Measurements from ENCODE around the gene NDUFA1. TPM values are rescaled to one million over a fixed set of nuclear protein-coding genes. Genes with fewer than 3 reads are reported as not detected.
"Not testable (repeated sequence)": the region's sequence is repeated elsewhere in the genome, so short reads cannot be mapped to it uniquely, and the experiment has no call there.

NDUFA1 gene
- polyA plus RNA-seq (2013, experiment 1 of 2; ENCODE audit: insufficient read length) = 89.8 TPM
- 88.7 TPM for polyA plus RNA-seq (2013, experiment 2 of 2; ENCODE audit: insufficient read length)

DNA sequence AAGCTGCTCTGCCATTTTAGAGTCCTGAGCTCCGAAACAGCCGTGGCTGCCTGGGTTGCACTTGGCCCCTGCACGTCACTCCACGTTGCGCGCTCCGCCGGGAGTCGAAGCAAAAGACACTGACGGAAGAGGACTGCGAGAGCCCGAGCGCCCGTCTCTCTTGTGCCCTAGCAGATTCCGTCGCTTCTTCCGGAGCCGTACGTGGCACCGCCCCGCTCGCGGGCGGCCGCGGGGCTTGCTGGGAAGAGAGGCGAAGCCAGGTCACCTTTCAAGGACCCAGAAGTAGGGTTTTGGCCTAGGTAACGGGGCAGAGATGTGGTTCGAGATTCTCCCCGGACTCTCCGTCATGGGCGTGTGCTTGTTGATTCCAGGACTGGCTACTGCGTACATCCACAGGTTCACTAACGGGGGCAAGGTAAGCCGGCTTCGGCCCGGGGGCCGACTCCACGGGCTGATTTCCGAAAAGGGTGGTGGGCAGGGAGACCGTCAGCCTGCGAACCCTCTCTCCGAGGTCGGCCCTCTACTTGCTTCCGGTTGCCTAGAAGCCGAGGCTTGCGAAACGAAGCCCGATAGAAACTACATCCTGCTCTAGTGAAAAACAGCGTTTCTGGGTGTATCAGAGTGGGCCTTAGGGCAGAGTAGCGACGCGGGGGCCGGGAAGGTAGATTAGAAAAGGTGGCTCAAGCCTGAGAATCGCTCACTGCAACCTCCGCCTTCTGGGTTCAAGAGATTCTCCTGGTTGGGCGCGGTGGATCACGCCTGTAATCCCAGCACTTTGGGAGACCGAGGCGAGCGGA, at the start of gene NDUFA1, which contains the start of gene RNF113A:
Gene NDUFA1 (plus strand): TSS at position 234 of the 797 bp plus-strand sequence. CDS start 80 bp downstream, at position 314.
Gene RNF113A (minus strand): TSS at position 135 of the 797 bp plus-strand sequence. CDS start 120 bp downstream, at position 15.
- peak; percentile 86 for DNase-seq

DNA sequence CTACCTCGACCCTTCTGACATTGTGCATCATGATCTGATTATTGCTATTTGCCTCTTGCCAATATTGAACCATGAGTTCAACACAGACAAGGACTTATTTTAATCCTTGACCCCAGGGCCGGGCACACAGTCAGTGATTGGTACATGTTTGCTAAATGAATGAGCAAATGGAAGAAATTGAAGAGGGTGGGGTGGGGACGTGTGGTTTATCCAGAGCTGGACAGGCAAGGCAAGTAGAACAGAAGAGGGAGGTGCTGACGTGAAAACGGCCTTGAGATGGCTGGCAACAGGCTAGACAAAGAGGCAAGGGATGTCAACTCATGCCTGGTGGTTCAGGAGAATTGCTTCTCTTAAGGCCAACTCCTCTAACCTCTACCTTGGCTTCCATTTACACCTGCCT, 47.4 kb upstream of the NDUFA1 start:
- not testable (repeated sequence) for DNase-seq

DNA sequence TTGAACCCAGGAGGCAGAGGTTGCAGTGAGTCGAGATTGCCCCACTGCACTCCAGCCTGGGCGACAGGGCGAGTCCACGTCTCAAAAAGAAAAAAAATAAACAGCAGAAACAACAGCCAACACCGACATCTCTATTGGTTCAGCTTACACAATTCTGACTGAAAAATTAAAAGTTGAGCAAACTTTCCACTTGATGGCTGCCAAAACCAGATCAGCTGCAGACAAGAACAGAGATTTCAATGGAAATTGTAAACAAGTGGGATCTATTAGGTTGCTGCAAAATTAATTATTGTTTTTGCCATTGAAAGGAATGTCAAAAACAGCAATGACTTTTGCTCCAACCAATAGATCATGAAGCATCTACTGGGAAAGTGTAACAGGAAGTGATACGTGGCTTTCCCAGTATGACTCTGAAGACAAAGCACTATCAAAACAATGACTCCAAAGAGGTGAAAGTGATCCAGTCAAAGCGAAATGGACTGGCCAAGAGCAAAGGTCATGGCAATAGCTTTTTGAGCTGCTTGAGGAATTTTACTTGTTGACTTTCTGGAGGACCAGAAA, 45.2 kb upstream of the NDUFA1 start:
- DNase-seq = peak; percentile 39

DNA sequence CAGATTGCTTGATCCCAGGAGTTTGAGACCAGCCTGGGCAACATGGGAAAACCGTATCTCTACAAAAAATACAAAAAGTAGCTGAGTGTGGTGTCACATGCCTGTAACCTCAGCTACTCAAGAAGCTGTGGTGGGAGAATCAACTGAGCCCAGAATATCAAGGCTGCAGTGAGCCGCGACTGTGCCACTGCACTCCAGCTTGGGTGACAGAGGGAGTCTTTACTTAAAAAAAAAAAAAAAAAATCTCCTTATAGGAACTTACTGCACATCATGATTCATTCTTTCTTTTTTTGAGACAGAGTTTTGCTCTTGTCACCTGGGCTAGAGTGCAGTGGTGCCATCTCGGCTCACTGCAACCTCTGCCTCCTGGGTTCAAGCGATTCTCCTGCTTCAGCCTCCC, 43.2 kb upstream of the NDUFA1 start:
- no peak for DNase-seq

DNA sequence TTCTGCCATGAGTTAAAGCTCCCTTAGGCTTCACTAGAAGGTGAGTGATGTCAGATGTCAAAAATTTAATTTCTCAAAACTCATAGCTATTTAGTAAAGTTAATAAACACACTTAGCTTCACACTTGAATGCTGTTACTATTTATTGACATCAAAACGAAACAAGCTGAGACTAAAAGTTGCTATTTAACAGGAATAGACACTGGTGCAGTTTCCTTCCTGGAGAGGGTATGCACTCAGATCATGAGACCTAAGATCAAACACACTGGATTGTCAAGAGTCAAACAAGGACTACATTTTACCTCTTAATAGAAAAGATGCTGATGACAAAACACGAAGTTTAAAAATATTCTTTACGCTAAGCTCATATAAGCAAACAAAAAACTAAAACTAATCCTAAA, 37.7 kb upstream of the NDUFA1 start:
- DNase-seq = no peak

DNA sequence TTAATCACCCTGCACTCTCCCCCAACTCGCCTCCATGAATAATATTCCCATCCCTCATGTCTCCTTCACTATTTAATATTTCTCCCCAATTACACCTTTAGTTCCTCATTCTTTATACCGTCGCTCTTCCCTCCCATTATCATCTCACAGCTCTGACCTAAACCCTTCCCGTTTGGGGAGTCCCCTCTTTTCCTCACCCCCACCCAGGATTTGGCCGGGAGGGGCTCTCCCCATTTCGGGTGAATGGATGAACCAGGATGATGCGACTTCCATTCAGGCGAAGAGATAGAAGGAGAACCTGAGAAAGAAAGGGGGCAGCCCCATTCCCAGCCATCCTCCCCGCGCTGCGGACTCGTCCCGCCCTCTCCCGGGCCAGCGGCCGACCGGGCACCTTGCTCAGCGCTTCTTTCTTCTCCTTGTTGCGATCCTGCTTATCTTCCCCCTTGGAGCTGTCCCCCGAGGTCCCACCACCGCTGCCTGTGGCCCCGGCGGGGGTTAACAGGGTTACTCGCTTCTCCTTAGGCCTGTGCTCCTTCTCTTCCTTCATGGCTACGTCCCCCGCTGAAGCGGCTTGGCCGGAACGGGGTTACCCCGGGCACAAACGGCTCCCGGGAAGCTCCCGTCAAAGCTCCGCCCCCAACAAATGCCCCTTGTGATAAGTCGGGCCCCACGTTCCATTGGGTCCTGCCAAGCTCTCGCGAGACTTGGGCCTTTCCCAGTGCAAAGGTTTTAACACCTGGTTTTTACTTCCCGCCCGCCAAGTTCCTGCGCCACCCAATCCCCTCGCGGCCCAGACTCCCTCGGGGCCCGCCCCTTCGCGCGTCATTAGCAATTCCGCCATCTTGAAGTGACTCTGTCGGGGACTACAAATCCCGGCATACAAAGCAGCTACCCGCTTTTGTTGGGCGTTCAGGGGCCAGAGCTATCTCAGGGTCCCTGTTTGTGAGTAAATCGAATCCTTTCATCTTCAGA, 19.0 kb upstream of the NDUFA1 start, which contains the start of gene UPF3B:
Gene UPF3B (minus strand): TSS at position 582 of the 972 bp plus-strand sequence. CDS start 35 bp downstream, at position 547.
- DNase-seq = peak; percentile 98

DNA sequence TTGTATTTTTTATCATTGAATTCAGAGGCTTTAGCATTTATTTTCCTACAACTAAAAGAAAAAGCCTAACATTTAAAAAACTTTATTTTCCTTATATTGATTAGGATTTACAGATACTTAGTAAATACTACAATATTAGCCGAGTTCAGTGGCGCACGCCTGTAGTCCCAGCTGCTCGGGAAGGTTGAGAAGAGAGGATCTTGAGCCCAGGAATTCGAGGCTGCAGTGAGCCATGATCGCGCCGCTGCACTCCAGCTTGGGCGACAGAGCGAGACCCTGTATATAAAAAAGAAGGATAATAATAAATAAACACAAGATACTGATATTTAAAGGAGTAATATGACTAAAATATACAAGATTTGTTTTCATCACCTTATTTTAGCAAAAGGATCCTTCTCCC, 18.2 kb upstream of the NDUFA1 start:
- peak; percentile 0 for DNase-seq

DNA sequence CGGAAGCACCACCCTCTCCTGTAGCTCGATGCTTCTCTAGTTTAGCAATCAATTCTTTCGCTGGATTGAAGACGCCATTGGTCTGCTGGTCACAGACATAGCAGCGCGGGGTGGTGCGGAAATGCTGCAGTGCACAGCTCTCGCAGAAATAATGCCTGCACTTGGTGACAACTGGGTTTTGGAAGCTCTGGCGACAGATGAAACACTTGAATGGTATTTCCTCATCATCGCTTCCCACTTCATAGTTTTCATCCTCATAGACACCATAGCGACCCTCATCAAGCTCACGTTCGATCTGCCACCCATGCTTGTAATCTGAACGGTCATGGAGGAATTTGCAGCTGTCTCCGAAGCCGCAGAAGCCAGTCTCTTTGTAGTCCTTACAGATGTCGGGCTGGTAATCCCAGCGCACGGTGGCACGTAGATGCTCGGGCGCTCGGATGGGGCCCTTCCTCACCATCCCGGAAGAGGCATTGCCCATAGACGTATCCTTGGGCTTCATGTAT, 953 bp upstream of the NDUFA1 start:
- DNase-seq = peak; percentile 69

DNA sequence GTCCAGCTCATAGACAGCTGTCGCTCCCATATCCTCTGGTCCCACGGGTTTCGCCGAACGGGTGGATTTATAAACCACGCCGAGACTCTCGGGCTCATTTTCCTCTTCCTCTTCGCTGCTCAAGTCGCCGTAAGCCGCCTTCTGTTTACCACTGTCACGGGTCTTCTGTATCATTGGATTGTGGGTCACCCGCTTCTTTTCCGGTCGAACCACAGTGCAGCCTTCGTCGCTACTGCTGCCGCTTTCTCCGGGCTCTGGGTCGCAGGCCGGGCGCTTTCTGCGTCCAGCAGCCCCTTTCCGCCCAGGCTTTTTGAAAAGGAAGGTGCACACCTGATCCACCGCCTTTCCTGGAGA, 410 bp upstream of the NDUFA1 start:
- DNase-seq = no peak

DNA sequence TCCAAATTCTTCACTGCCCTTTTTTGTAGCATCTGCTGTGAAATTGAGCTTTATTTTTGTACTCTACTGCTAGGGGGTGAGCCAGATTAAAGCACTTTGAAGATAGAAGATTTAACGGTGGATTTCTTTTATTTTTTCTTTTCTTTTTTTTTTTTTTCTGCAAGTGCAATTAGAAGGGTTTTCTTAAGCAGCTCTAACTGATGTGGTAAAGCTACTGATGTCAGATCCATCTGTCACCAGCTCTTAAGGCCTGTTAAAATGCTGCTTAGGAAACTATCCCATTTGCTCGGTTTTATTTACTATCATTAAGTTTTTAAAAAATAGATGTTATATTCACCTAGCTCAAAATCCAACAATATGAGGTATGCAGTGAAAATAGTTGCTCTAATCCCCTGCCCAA, 7.1 kb downstream of the NDUFA1 start:
- DNase-seq = no peak

DNA sequence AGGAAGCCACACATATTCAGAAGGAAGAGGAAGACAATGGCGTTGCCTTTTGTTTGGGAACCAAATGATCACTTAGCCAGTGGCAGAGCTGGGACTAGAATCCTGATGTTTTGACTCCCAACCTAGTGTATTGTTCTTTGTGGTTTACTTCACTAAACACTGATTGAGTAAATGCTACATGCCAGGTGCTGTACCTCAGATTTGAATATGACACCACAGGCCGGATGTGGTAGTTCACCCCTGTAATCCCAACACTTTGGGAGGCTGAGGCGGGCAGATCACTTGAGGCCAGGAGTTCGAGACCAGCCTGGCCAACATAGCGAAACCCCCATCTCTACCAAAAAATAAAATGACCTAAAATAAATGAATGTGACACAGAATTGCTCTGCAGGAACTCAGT, 8.4 kb downstream of the NDUFA1 start:
- DNase-seq = no peak

DNA sequence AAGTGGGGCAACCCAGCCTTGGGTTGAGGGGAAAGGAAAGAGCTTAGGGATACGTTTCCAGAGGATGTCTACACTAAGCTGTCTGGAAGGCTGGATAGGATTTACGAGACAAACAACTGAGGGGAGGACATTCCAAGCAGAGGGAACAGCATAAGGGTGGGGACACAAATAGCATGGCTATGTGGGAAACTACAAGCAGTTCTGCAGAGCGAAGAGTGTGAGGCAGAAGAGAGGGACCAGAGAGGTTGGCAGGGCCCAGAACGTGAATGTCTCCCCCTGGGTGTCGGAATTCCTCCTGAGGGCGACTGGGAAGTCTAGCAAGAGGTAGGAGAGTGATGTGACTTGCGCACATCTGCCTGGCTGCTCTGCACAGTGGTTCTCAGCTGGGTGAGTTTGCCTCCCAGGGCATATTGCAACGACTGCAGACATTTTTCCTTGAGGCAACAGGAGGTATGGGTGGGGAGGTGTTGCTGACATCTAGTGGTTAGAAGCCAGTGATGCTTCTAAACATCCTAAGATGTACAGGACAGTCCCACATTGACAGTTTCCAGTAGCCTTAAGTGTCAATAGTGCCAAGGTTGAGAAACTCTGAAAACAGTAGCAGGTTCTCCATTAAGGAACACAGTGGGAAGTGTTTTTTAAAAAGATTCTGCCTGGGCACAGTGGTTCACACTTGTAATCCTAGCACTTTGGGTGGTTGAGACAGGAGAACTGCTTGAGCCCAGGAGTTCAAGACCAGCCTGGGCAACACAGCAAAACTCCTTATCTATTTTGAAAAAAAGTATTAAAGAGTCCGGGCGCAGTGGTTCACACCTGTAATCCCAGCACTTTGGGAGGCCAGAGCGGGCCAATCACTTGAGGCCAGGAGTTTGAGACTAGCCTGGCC, 9.2 kb downstream of the NDUFA1 start:
- peak; percentile 51 for DNase-seq

DNA sequence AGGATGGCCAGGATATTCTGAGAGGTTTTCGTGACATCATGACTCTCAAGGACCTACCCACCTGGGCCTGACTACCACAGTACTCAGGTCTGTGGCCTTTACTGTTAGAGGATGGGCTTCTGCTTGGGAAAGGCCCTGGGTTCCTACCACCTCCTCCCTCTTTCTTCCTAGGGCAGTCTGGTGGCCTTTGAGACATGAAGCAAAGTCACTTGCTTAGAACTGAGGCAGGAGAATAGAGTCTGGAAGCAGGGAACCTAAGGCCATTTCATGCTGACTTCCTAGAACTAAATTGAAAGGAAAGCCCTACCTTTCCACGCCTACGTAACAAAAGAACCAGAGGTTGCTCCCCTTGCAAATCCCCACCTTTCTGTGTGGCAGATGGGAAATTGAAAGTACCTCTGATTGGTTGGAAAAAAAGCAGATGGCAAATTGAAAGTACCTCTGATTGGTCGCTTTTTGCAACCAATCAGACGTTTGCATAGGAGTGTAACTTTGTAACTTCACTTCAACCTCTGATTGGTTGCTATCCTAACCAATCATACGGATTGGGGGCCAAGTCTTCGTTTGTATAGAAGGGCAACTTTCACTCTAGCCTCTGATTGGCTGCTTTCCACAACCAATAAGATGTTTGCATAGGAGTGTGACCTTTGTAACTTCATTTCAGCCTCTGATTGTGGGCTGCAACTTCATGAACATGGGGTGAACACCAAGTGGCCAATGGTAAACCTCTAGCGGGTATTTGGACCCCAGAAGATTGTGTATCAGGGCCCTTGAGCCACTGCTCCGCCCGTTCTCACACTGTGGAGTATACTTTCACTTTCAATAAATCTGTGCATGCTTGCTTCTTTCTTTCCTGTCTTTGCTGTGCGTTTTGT, 14.2 kb downstream of the NDUFA1 start:
- DNase-seq = peak; percentile 13

DNA sequence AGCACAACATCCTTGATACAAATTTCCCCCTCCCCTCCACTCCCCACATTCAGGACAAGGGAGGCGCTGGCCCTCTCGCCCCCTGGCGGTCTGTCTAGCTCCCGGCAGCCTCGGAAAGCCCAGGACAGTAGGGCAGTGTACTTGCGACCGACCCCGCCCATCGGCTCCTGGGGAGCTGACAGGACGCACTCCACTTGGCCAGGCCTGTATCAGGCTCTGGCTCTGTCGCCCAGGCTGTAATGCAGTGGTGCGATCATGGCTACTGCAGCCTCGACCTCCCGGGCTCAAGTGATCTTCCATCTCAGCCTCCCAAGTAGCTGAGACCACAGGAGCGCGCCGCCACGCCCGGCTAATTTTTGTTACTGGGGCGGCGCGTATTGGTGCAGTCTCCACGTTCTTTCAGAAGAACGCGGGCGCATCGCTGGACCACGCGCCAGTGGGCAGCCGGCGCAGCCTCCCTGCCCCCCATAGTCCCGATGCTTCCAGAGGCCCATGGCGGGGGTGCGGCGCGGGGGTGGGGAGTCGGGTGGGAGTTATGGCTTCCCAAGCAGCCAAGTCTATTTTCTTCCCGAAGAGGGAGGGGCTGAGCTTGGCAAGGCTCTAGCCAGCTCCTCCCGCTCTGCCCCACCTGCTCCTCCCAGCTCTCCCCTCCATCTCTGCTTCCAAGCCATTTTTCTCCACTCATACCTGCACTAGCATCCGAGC, 16.2 kb downstream of the NDUFA1 start:
- peak; percentile 57 for DNase-seq

DNA sequence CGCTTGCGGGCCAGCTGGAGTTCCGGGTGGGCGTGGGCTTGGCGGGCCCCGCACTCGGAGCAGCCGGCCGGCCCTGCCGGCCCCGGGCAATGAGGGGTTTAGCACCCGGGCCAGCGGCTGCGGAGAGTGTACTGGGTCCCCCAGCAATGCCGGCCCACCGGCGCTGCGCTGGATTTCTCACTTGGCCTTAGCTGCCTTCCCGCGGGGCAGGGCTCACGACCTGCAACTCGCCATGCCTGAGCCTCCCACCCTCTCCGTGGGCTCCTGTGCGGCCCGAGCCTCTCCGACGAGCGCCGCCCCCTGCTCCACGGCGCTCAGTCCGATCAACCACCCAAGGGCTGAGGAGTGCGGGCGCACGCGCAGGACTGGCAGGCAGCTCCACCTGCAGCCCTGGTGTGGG, 19.0 kb downstream of the NDUFA1 start:
- DNase-seq = not testable (repeated sequence)

DNA sequence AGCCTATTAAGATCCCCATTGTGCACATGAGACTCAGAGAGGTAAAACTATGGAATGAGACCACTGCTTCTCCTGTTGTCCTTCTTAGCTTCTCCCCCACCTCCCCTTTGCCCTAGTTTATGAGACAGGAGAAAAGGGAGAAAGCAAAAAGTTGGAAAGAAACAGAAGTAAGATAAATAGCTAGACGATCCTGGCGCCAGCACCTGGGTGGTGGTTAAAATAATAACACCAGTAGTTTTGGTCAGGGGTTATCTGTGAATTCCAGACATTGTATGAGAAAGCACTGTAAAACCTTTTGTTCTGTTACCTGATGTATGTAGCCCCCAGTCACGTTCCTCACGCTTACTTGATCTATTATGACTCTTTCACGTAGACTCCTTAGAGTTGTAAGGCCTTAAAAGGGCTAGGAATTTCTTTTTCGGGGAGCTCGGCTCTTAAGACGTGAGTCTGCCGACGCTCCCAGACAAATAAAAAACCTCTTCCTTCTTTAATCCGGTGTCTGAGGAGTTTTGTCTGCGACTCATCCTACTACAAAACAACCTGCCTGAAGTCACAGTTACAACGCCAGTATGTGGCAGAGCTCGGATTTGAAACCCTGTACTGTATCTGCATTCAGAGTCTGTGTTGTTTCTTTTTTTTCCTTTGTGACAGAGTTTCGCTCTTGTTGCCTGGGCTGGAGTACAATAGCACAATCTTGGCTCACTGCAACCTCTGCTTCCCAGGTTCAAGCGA, 20.5 kb downstream of the NDUFA1 start:
- not testable (repeated sequence) for DNase-seq

DNA sequence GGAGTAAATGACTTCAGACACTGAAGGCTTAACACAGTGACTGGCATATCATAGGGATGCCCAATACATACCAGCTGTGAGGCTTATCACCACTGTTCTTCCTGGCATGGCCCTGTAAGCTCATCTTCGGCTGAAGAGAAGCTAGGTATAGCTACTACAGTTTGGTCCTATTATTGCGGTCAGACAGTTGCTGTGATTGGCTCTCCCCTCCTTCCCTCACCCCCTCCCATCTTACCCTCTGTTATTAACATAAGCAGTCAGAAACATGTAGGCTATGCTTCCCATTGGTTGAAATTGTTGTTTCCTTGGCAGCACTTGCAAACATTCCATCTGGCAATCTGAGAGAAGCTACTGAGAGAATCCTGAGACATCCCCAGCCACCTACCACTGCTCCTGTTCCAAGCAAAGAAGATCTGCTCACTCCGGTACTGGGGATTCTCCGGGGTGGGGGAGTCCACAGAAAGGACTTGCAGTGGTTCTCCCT, 24.3 kb downstream of the NDUFA1 start, which contains the start of gene AKAP14:
Gene AKAP14 (plus strand): TSS at position 51 of the 484 bp plus-strand sequence. CDS start 7,331 bp downstream, outside the sequence.
- DNase-seq = no peak

DNA sequence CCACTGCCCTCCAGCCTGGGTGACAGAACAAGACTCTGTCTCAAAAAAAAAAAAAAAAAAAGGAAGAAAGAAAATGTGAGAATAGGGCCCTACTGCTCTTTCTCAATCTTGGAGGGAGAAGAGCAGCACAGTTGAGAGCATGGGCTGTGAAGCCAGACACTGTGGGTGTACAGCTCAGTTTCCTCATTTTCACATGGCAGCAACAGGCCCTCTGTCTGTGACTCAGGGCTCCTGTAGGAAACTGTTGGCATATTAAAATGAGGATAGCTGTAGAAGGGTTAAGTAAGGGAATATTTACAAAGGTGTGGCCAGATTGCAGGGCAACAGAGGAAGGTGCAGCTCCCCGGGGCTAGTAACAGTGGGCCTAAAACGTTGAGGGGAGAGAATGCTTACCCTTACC, 27.5 kb downstream of the NDUFA1 start:
- DNase-seq = no peak

DNA sequence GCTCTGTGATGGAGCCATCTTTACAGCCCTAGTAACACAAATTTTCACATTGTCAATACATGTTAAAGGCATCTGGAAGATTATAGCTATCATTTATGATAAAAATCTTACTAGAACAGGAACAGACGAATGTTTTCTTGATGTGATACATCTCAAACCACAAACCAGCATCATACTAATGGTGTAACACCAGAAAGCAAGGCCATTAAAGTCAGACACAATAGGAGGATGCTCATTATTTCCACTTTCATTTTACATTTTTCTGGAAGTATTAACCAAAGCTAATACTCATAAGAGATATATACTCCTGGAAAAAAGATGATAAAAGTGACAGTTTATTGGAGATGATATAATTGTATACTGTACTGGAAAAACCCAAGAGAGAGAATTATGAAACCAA, 29.3 kb downstream of the NDUFA1 start:
- DNase-seq = no peak

All from fibroblast of skin of back (primary cell).